HG03095 (cell line): ENCODE measurements around the gene COX15.
"Not testable (repeated sequence)": the region's sequence is repeated elsewhere in the genome, so short reads cannot be mapped to it uniquely, and the experiment has no call there.

Experiments
- ATAC-seq: cut with Tn5 transposase; IDR thresholded peaks from one replicate; pipeline ENCODE4 v1.9.1; 2021; ENCODE audit warnings: moderate library complexity; ENCODE audit not compliant: unreplicated experiment

Gene COX15

GRCh38 chr10:99742254-99742653 is 10.3 kb upstream of the COX15 start:
- ATAC-seq: no peak

- no peak for ATAC-seq
These were observed 9.1 kb upstream of the COX15 start for GRCh38 chr10:99740933-99741559.

GRCh38 chr10:99740260-99740659 is 8.3 kb upstream of the COX15 start:
- ATAC-seq: no peak

- not testable (repeated sequence) for ATAC-seq
These were observed 2.2 kb upstream of the COX15 start for GRCh38 chr10:99734111-99734510.

- ATAC-seq: no peak
These were observed 1.4 kb upstream of the COX15 start for GRCh38 chr10:99733366-99733765.

GRCh38 chr10:99731306-99732032 is 458 bp downstream of the COX15 start:
- ATAC-seq: no peak

GRCh38 chr10:99730026-99730425 is 1.9 kb downstream of the COX15 start:
- no peak for ATAC-seq

- ATAC-seq: no peak
These were observed 11.5 kb downstream of the COX15 start for GRCh38 chr10:99720387-99720786.

- no peak for ATAC-seq
These were observed 17.5 kb downstream of the COX15 start for GRCh38 chr10:99714446-99714845.

GRCh38 chr10:99711129-99711719 is 20.7 kb downstream of the COX15 start:
- no peak for ATAC-seq

GRCh38 chr10:99709480-99710229 is 22.3 kb downstream of the COX15 start:
- ATAC-seq: peak; percentile 65

- ATAC-seq: no peak
These were observed 23.4 kb downstream of the COX15 start for GRCh38 chr10:99708428-99709012.

- ATAC-seq: no peak
These were observed 31.3 kb downstream of the COX15 start for GRCh38 chr10:99700649-99701048.

GRCh38 chr10:99698504-99699080 is 33.3 kb downstream of the COX15 start:
- no peak for ATAC-seq

- ATAC-seq: no peak
These were observed 36.2 kb downstream of the COX15 start for GRCh38 chr10:99695761-99696160.

GRCh38 chr10:99693933-99694583 is 37.9 kb downstream of the COX15 start:
- no peak for ATAC-seq

GRCh38 chr10:99689461-99689860 is 42.5 kb downstream of the COX15 start:
- no peak for ATAC-seq

- ATAC-seq: peak; percentile 82
These were observed 46.3 kb downstream of the COX15 start for GRCh38 chr10:99685597-99685967.

- no peak for ATAC-seq
These were observed 49.2 kb downstream of the COX15 start for GRCh38 chr10:99682752-99683151.
